ENCODE results near the gene CNGA1. TPM values are rescaled to one million over a fixed set of nuclear protein-coding genes. Genes with fewer than 3 reads are reported as not detected.
A peak's percentile ranks its signal among the peaks of the same experiment; 100 is the strongest.
"Not testable (repeated sequence)": the region's sequence is repeated elsewhere in the genome, so short reads cannot be mapped to it uniquely, and the experiment has no call there.

The CNGA1 gene
- total RNA-seq, 4 donors from 2014 or later, result 0.40 to 1.8 TPM; not detected in 2

GRCh38 chr4:47930971-47931804 lies 85.3 kb downstream of the CNGA1 start:
- peaks cover 0 to 11% (median 0%) of the 10 kb centered on the region in 3 donors for H3K4me1 ChIP-seq
- H3K27ac ChIP-seq, result no peak overlapping the region
- no peaks in the 10 kb centered on the region for H3K36me3 ChIP-seq
- TF ChIP-seq EP300 (IDR thresholded peaks at IDR 0.05) (no peak), CTCF (IDR thresholded peaks at IDR 0.05) (no peak), POLR2A (IDR thresholded peaks at IDR 0.05) (no peak), POLR2AphosphoS5 (IDR thresholded peaks at IDR 0.05) (no peak)
- no peaks in the 10 kb centered on the region for H3K27me3 ChIP-seq
- no peak overlapping the region for H3K4me3 ChIP-seq
- 23 to 60% methylated on average over 2 of the region's 2 CpGs for WGBS, 2 donors (ENCODE audit: low coverage in 1 of 2)
- no peak for ATAC-seq
- H3K9me3 ChIP-seq, result no peaks in the 10 kb centered on the region

- peaks cover 8% of the 10 kb centered on the region for H3K27me3 ChIP-seq
- TF ChIP-seq POLR2A (IDR thresholded peaks at IDR 0.05), result no peak
- TF ChIP-seq CTCF (IDR thresholded peaks at IDR 0.05), result no peak
- TF ChIP-seq POLR2AphosphoS5 (IDR thresholded peaks at IDR 0.05), result no peak
- no peak for TF ChIP-seq EP300 (IDR thresholded peaks at IDR 0.05)
- no peak for ATAC-seq
- no peaks in the 10 kb centered on the region for H3K9me3 ChIP-seq
- peaks cover 0 to 11% (median 0%) of the 10 kb centered on the region in 3 donors for H3K4me1 ChIP-seq
- no peak overlapping the region for H3K27ac ChIP-seq
- 37 to 94% methylated on average over 4 of the region's 4 CpGs for WGBS, 2 donors (ENCODE audit: low coverage in 1 of 2)
- no peaks in the 10 kb centered on the region for H3K36me3 ChIP-seq
- no peak overlapping the region for H3K4me3 ChIP-seq
These were observed 86.7 kb downstream of the CNGA1 start for GRCh38 chr4:47929682-47930201.

GRCh38 chr4:47926667-47927258 lies 89.7 kb downstream of the CNGA1 start:
- Histone ChIP-seq H3K4me1 (peaks cover 0 to 11% (median 0%) of the 10 kb centered on the region in 3 donors), H3K27ac (no peak overlapping the region), H3K9me3 (no peaks in the 10 kb centered on the region), H3K27me3 (peaks cover 30% of the 10 kb centered on the region), H3K36me3 (no peaks in the 10 kb centered on the region), H3K4me3 (no peak overlapping the region)
- ATAC-seq, result peak; percentile 62
- WGBS, 2 donors (ENCODE audit: low coverage in 1 of 2), result 9 to 20% methylated on average over 5 to 13 of the region's 15 CpGs
- TF ChIP-seq EP300 (IDR thresholded peaks at IDR 0.05) (no peak), CTCF (IDR thresholded peaks at IDR 0.05) (peak; percentile 23 to 65 (median 37))

- not testable (repeated sequence) for H3K4me1 ChIP-seq, H3K27ac ChIP-seq, H3K9me3 ChIP-seq, ATAC-seq, H3K4me3 ChIP-seq, H3K36me3 ChIP-seq
- whole genome bisulfite sequencing, 2 donors (ENCODE audit: low coverage in 1 of 2), result 64 to 69% methylated on average over 5 to 8 of the region's 8 CpGs
- H3K27me3 ChIP-seq, result peaks cover 30% of the 10 kb centered on the region
These were observed 93.2 kb downstream of the CNGA1 start for GRCh38 chr4:47923261-47923608.

- not testable (repeated sequence) for H3K36me3 ChIP-seq, H3K9me3 ChIP-seq, H3K27ac ChIP-seq, H3K4me3 ChIP-seq, H3K4me1 ChIP-seq, ATAC-seq
- WGBS, 2 donors (ENCODE audit: low coverage in 1 of 2), result 8 to 100% methylated on average over 2 of the region's 17 CpGs
- H3K27me3 ChIP-seq, result peaks cover 30% of the 10 kb centered on the region
These were observed 93.8 kb downstream of the CNGA1 start for GRCh38 chr4:47922436-47923260.

GRCh38 chr4:47917163-47917562 lies 99.3 kb downstream of the CNGA1 start:
- 100% methylated on average over 1 of the region's 1 CpG for WGBS, 2 donors (ENCODE audit: low coverage in 1 of 2)
- H3K27ac ChIP-seq, H3K4me3 ChIP-seq, H3K27me3 ChIP-seq, H3K9me3 ChIP-seq, H3K36me3 ChIP-seq, ATAC-seq: not testable (repeated sequence)
- H3K4me1 ChIP-seq, result peaks cover 0 to 24% (median 4%) of the 10 kb centered on the region in 3 donors

Data from gastroesophageal sphincter (tissue), 4 donors.